Astrocyte of the cerebellum (primary cell): ENCODE data around the gene CATSPER1.
"Not testable (repeated sequence)": the region's sequence is repeated elsewhere in the genome, so short reads cannot be mapped to it uniquely, and the experiment has no call there.

Experiments used
- DNase-seq: peaks from one replicate; pipeline ENCODE4 v3.0.0-alpha.2; 2011; ENCODE audit warnings: low read depth
- H3K4me3 ChIP-seq: 2 replicates; pipeline ENCODE4 v1.5.1; 2011; ENCODE audit warnings: mild to moderate bottlenecking, low read depth, low read length, moderate library complexity
- CTCF ChIP-seq: IDR thresholded peaks from 2 replicates; pipeline ENCODE4 v1.5.1; 2012; ENCODE audit warnings: low read length, low read depth, moderate library complexity, mild to moderate bottlenecking; ENCODE audit errors: missing control alignments
- in situ Hi-C: cut with HindIII; loops from 2 replicates; pipeline ENCODE4 v1.10.0; 2017; ENCODE audit warnings: low sequenced_read_pairs

The CATSPER1 gene

GRCh38 chr11:66014804-66015453 lies 11.3 kb downstream of the CATSPER1 start:
- DNase-seq = no peak
- H3K4me3 ChIP-seq = no peak overlapping the region
- TF ChIP-seq CTCF = no peak
- in situ Hi-C loops = no loop called here

- H3K4me3 ChIP-seq = no peak overlapping the region
- DNase-seq = no peak
- in situ Hi-C loops = no loop called here
- TF ChIP-seq CTCF = no peak
Measured at GRCh38 chr11:66013762-66014100, 12.5 kb downstream of the CATSPER1 start.

- no peak overlapping the region for H3K4me3 ChIP-seq
- no peak for DNase-seq
- in situ Hi-C loops = no loop called here
- TF ChIP-seq CTCF = no peak
Measured at GRCh38 chr11:66012946-66013761, 13.1 kb downstream of the CATSPER1 start.

- TF ChIP-seq CTCF = no peak
- DNase-seq = no peak
- in situ Hi-C loops = no loop called here
- H3K4me3 ChIP-seq = no peak overlapping the region
Measured at GRCh38 chr11:66012371-66012945, 13.8 kb downstream of the CATSPER1 start.

GRCh38 chr11:66011785-66012303 lies 14.4 kb downstream of the CATSPER1 start, which contains the start of gene CST6:
Gene CST6, plus strand, starts transcription at chr11:66012008. Its CDS starts 37 bp downstream, at chr11:66012045.
- in situ Hi-C loops = no loop called here
- no peak for DNase-seq
- no peak for TF ChIP-seq CTCF
- no peak within 1 kb of the TSS for H3K4me3 ChIP-seq

DNA sequence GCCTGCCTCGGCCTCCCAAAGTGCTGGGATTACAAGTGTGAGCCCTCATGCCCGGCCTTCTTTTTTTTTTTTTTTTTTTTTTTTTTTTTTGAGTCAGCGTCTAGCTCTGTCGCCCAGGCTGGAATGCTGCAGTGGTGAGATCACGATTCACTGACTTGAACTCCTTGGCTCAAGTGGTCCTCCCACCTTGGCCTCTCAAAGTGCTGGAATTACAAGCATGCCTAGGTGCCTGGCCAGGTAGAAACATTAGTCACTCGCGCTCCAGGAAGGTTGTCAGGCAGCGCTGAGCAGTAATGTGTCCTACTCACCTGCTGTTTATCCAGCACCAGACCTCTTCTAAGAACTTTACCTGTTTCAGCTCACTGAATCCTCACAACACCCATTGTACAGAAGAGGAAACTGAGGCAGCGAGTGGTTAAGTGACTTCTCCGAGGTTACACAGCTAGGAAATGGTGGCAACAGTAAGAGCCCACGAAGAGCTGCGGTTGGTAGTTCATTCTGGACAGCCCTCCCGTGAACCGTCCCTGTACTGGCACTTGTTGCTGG lies 15.0 kb downstream of the CATSPER1 start:
- no peak for DNase-seq
- in situ Hi-C loops = no loop called here
- no peak for TF ChIP-seq CTCF
- no peak overlapping the region for H3K4me3 ChIP-seq

DNA sequence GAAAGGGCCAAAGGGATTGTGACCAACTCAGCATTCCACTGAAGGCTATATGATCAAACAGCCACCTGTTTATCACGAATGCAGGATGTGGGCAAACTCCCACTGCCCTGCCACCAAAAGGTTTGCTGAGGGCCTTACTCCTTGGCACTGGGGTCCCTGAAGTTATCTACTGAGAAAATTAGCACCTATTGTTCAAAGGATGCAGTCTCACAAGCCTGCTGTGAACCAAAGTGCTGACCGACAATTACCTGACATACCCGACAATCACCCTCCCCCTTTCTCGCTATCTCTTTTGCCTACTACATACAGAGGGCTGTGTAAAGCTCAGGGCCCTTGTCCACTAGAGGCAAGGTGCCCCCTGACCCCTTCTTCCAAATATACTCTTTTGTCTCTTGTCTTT lies 16.2 kb downstream of the CATSPER1 start:
- DNase-seq, H3K4me3 ChIP-seq, in situ Hi-C loops: not testable (repeated sequence)
